Mesodermal cell (in vitro differentiated cells): ENCODE results near the gene ULBP1.
"Not testable (repeated sequence)": the region's sequence is repeated elsewhere in the genome, so short reads cannot be mapped to it uniquely, and the experiment has no call there.

ENCODE experiments used
- H3K27ac ChIP-seq: 2 replicates; pipeline ENCODE4 v1.7.0; 2013; ENCODE audit warnings: mild to moderate bottlenecking, low read depth, low read length, moderate library complexity; ENCODE audit not compliant: severe bottlenecking
- H3K36me3 ChIP-seq: 2 replicates; pipeline ENCODE4 v1.7.1; 2013; ENCODE audit warnings: mild to moderate bottlenecking, low read length, moderate library complexity; ENCODE audit not compliant: control insufficient read depth, insufficient read depth
- H3K4me1 ChIP-seq: one replicate; pipeline ENCODE4 v1.7.1; 2013; ENCODE audit warnings: mild to moderate bottlenecking, low read length; ENCODE audit not compliant: insufficient read depth, control insufficient read depth, poor library complexity, severe bottlenecking
- H3K4me3 ChIP-seq: 2 replicates; pipeline ENCODE4 v1.7.0; 2013; ENCODE audit warnings: low read length, control low read depth, mild to moderate bottlenecking; ENCODE audit not compliant: insufficient read depth, poor library complexity, severe bottlenecking; ENCODE audit errors: extremely low read depth
- H3K9me3 ChIP-seq: 2 replicates; pipeline ENCODE4 v1.7.1; 2013; ENCODE audit warnings: mild to moderate bottlenecking, low read length, moderate library complexity; ENCODE audit not compliant: control insufficient read depth
- WGBS, 2 experiments: methylation state at CpG; one replicate each; pipeline ENCODE4 v1.1.5; 2013; ENCODE audit warnings: missing lambda C conversion rate in 2 of 2; ENCODE audit not compliant: insufficient coverage in 2 of 2; 5-methylcytosine and 5-hydroxymethylcytosine counted together

The ULBP1 gene

GRCh38 chr6:150021870-150022269 is 58.1 kb downstream of the ULBP1 start:
- not testable (repeated sequence) for H3K4me1 ChIP-seq, H3K4me3 ChIP-seq, H3K9me3 ChIP-seq, H3K36me3 ChIP-seq, H3K27ac ChIP-seq
- no CpG with 5 or more reads among the region's 6 CpGs for WGBS, 2 experiments
